Activated naive CD4-positive, alpha-beta T cell (primary cell): Measurements from ENCODE around the gene PARD3B.

ENCODE experiments used
- DNase-seq, 4 experiments: peaks; one replicate each; lab custom pipeline; 2025; lab: John Stamatoyannopoulos, UW

Gene PARD3B

GRCh38 chr2:205390866-205391265, 845.6 kb downstream of the PARD3B start:
- no peak for DNase-seq

DNA sequence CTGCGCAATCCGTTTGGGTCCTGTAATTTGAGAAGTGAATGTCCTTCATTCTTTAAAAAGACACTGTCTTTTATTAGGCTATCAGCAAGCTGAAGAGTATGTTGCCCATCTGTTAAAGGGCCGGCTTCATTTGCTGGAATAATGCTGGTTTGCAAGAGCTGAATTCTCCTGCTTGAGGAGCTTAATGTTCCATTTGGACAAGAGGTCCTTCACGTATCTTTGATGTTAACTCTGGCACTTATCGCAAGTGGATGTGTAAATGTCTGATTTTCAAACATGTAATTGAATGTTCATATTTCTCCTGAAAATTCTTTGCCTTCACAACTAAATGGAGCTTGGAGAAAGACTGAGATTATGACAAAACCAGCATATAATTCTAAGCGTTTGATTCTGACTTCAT, 856.2 kb downstream of the PARD3B start:
- no peak for DNase-seq

DNA sequence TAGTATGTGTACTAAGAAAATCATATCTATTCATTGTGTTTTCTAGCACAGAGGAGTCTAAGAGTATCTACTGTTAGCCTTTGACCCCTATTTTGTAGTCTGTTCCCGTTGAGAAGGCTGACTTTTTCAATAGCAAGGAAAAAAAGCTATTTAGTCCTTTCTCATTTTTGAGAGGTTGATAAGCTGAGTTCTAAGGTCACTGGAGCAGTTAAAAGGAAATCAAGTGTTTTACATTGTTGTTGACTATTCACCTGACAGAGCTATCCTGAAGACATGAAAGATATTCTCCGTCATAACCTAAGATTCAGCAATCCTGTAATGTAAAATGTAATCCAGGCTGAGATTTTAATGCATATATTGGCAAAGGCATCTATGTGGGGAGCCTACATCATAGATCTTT, 856.7 kb downstream of the PARD3B start:
- no peak for DNase-seq

DNA sequence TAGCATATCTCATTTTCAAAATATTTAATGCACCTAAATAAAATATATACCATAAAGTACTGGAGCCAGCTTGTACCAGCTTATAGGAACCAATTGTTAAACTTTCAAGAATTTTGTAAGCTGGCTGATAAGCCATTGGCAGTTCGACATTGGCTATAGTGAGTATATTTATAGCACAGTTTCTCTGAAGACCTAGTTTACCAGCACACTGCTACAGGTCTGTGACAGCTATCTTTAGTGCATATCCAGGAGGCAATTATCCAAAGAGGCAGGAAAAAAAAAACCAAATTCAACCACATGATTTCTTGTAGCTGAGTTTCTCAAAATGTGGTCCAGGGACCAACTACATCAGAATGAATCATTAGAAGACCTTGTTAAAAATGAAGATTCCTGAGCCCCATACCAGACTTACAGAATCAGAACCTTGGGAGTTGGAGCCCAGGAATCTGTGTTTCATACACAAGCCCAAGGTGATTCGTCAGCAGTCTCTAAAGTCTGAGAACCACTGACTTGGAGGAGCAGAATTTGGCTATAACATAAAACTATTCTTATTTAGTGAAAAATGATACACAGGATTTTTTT, 858.1 kb downstream of the PARD3B start:
- no peak for DNase-seq

GRCh38 chr2:205405194-205405593, 859.9 kb downstream of the PARD3B start:
- no peak for DNase-seq

DNA sequence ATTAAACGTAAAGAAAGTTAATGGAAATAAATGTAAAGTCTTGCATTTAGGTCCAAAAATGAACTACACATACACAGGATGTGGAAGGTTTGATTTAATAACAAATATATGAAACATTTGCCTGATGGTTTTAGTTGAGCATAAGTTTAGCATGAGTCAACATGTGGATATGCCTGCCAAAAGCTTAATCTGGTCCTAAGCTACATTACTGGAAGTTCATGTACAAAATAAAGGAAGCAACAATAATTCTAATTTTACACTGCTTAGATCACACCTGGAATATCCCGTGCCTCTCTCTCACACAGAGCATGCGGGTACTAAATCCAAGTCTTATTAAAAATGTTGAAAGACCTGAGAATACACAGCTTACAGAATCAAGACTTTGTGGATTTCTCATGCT, 860.5 kb downstream of the PARD3B start:
- no peak for DNase-seq

DNA sequence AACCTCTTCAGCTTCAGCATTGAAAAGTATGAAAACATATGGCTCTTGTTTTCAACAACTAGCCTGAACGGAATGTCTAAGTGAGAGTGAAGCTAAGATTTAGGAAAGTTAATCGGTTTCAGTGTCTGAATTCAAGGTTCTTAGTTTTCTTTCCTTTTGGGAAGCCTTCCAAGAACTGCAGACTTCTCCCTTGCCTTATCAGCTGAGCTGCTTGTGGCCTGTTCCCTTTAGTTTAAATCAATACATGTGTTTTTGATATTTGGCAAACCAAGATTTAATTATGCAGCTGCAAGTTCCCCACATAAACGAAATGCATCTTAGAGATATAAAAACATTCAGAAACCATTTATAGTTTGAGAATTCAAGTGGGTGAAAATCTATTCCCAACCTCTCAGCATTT, 862.7 kb downstream of the PARD3B start:
- no peak for DNase-seq

- no peak for DNase-seq
These were observed 863.4 kb downstream of the PARD3B start for GRCh38 chr2:205408696-205409095.

- DNase-seq: no peak
These were observed 864.1 kb downstream of the PARD3B start for GRCh38 chr2:205409411-205409810.

DNA sequence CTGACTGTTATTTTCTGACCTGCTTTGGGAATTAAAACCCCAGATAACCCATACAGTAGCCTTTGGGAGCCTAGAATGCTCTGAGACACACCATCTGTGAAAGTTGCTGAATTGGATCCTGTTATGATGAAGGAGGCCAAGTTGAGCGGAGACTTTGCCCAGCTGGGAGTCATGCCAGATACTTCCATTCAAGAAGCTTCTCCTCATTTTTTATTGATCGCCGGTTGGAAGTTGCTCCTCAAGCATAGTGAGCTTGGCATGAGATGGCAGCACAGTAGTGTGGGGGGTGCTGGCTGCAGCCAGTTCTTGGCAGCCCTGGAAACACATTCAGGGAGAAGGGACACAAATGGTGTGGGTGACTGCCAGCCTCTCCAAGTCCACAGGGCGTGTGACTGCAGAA, 866.3 kb downstream of the PARD3B start:
- no peak for DNase-seq

DNA sequence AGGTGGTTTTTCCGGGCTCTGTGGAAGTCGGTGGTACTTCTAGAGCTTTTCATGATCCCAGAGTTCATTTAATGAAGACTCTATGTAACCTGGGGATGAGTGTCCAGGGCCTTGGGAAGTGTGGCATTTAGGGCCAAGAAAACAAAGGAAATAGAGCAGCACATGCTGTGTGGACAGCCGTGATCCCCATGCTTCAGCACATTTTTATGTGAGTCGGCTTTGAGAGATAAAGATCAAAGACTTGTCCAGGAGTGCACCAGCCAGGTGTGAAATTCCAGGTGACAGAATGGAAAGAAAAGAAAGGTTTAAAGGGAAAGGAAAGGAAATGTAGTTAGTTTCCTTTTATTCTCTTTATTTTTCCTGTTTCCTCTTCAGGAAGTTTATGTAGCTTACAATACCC, 879.1 kb downstream of the PARD3B start:
- no peak for DNase-seq

DNA sequence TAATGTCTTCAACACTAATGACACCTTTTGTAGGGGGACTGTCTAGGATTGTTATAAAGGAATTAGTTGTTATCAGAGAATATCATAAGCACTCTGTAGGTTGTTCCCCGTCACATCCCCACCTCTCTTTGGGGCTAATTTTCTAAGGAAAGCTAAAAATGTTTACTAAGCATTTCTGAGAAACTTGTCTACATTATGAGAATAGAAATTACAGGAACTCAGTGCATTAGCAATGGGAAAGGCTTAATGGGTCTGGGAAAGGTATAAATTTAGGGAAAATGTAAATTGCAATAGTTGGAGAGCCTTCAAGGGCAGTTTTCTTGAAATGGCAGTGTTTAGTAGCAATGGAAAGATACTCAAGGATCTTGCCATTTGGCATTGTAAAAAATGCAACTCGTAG, 879.8 kb downstream of the PARD3B start:
- DNase-seq: no peak

- DNase-seq: no peak
These were observed 881.8 kb downstream of the PARD3B start for GRCh38 chr2:205427112-205427511.

- no peak for DNase-seq
These were observed 883.5 kb downstream of the PARD3B start for GRCh38 chr2:205428811-205429210.

- DNase-seq: no peak
These were observed 890.7 kb downstream of the PARD3B start for GRCh38 chr2:205435970-205436369.

GRCh38 chr2:205438241-205438640, 893.0 kb downstream of the PARD3B start:
- DNase-seq: no peak

DNA sequence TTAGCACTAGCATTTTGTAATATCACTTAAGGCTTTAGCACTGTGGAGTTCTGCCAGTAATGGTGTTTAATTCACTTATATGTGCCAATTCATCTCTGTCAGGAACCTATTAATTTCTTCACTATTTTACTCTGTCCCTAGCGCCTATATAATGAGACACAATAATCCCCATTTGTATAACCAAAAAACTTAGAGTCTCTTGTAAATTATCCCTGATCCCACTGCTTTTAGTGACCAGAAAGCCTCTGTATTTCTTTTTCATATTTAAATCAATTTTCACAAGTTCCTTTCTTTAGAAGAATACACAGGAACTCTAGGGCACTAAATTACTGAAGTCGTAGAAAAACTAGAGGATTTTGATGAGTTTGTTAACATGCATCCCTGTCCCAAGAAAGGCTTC, 894.3 kb downstream of the PARD3B start:
- no peak for DNase-seq

GRCh38 chr2:205441524-205441923, 896.2 kb downstream of the PARD3B start:
- no peak for DNase-seq

- DNase-seq: no peak
These were observed 902.9 kb downstream of the PARD3B start for GRCh38 chr2:205448189-205448588.

DNA sequence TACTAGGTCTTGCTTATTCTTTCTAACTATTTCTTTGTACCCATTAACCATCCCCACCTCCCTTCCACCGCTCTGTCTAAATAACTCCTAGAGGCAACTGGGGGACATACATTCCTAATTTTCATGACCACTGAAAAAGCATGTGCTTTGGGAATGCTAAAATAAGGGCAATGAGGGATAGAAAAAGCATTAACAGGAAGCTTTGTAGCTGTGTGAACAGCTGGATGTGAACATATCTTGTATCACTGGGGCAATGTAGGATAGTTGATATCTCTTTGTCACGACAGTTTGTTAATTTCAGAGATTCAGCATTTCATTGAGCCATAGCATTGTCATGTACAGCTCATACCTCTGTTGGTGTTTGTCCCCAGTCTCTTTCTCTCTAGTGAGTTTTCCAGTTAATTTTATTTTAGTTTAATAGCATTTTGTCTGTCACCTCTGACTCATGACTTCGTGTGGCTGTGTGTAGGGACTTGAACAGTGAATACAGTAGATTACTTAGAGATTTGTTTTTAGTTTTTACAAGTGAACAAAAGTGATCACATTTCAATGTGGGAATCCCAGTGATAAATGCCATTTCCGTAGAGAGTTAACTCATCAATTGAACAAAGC, 906.7 kb downstream of the PARD3B start:
- DNase-seq: no peak

- no peak for DNase-seq
These were observed 907.9 kb downstream of the PARD3B start for GRCh38 chr2:205453202-205453601.

DNA sequence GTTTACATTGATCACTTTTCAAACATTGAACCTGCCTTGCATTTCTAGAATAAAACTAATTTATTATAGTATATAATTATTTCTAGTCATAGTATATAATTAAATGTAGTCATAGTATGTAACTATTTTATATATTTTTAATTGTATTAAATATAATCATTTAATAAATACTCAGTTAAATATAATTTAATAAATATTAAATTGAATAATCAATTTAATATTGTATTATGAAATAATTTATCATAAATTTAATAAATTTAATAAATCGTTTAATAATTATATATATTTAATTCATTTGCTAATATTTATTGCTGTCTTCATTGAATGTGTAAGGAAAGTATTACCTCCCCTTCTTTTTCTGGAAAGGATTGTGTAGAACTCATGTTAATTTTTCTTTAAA, 911.4 kb downstream of the PARD3B start:
- no peak for DNase-seq

DNA sequence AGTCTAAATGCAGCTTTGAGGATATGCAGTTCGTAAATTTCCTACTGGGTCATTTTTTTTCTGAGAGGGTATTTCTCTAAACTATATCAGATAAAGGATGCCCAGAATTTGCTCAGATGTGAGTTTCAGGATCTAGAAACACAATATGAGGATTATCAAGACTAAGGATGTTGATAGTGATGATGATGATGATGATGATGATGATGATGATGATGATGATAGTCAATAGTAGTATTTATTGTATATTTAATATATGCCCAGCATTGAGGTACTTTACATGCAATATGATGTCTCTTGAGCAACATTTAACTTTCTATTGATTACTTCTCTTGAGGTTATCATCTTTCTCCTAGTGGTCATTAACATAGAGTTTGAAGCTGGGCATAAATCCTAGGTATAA, 914.9 kb downstream of the PARD3B start:
- DNase-seq: no peak

GRCh38 chr2:205461169-205461568, 915.9 kb downstream of the PARD3B start:
- DNase-seq: no peak
